HEK293 (cell line): Measurements from ENCODE around the gene SLC6A14.

Experiments
- GLIS1 ChIP-seq: fragments of 450-650 bp; formaldehyde crosslinking; IDR thresholded peaks from 2 replicates; pipeline ENCODE4 v1.5.1; 2016; ENCODE audit warnings: missing biosample characterization, missing genetic modification characterization
- TCF7L2 ChIP-seq: IDR thresholded peaks from 2 replicates; pipeline ENCODE4 v1.6.1; 2011; ENCODE audit warnings: low read depth, mild to moderate bottlenecking, inconsistent platforms, low read length, moderate library complexity, borderline replicate concordance
- TRIM28 ChIP-seq: IDR thresholded peaks from 2 replicates; pipeline ENCODE4 v1.6.1; 2011; ENCODE audit warnings: low read length, control low read depth, borderline replicate concordance
- ZBTB20 ChIP-seq: fragments of 450-650 bp; formaldehyde crosslinking; IDR thresholded peaks from 2 replicates; pipeline ENCODE4 v1.5.1; 2016; ENCODE audit warnings: missing biosample characterization, missing genetic modification characterization
- ZBTB21 ChIP-seq: fragments of 450-650 bp; formaldehyde crosslinking; IDR thresholded peaks from 2 replicates; pipeline ENCODE4 v1.5.1; 2017; ENCODE audit warnings: missing biosample characterization, missing genetic modification characterization
- ZNF23 ChIP-seq: fragments of 450-650 bp; formaldehyde crosslinking; IDR thresholded peaks from 2 replicates; pipeline ENCODE4 v1.5.1; 2016; ENCODE audit warnings: missing biosample characterization, missing genetic modification characterization, borderline replicate concordance
- ZNF341 ChIP-seq: fragments of 450-650 bp; formaldehyde crosslinking; IDR thresholded peaks from 2 replicates; pipeline ENCODE4; 2016; ENCODE audit warnings: low read depth, missing biosample characterization, missing genetic modification characterization
- ZNF585B ChIP-seq: fragments of 450-650 bp; formaldehyde crosslinking; IDR thresholded peaks from 2 replicates; pipeline ENCODE4 v1.5.1; 2016; ENCODE audit warnings: missing biosample characterization, missing genetic modification characterization
- ZNF629 ChIP-seq: fragments of 450-650 bp; formaldehyde crosslinking; IDR thresholded peaks from 2 replicates; pipeline ENCODE4 v1.5.1; 2017; ENCODE audit warnings: missing biosample characterization, missing genetic modification characterization
- ZNF830 ChIP-seq: fragments of 450-650 bp; IDR thresholded peaks from 2 replicates; pipeline ENCODE4 v1.5.0; 2018; ENCODE audit warnings: missing biosample characterization, missing genetic modification characterization, low read depth, mild to moderate bottlenecking, moderate library complexity
- TF ChIP-seq, protein P1 (sequence below): fragments of 450-650 bp; formaldehyde crosslinking; IDR thresholded peaks from 2 replicates; pipeline ENCODE4 v1.5.1; 2016; ENCODE audit warnings: missing biosample characterization, missing genetic modification characterization
- TF ChIP-seq, protein P2 (sequence below): fragments of 450-650 bp; formaldehyde crosslinking; IDR thresholded peaks from 2 replicates; pipeline ENCODE4 v1.5.1; 2016; ENCODE audit warnings: missing biosample characterization, missing genetic modification characterization
- TF ChIP-seq, protein P3 (sequence below): fragments of 450-650 bp; formaldehyde crosslinking; IDR thresholded peaks from 2 replicates; pipeline ENCODE4 v1.5.1; 2016; ENCODE audit warnings: missing biosample characterization, missing genetic modification characterization

DNA sequence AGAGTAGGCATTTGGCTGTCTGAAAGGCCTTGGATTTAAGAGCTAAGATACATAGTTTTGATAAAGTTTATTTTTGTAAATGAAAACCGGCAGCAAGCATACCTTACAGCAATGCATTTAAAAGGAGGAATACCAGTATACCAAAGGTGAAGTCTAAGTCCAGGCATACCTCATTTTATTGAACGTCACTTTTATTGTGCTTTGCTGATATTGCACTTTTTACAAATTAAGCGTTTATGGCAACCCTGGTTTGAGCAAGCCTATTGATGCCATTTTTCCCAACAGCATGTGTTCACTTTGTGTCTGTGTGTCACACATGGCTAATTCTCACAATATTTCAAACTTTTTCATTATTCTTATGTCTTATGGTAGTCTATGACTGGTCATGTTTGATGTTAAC is 8.4 kb upstream of the SLC6A14 start:
- TF ChIP-seq TRIM28 (no peak), ZNF629 (tag by site-specific recombination) (no peak), ZNF585B (no peak), TCF7L2 (no peak), ZNF23 (tag by site-specific recombination) (no peak), ZBTB20 (tag by site-specific recombination) (no peak), ZBTB21 (tag by site-specific recombination) (no peak), ZNF341 (tag by site-specific recombination) (no peak), GLIS1 (tag by site-specific recombination) (no peak), ZNF830 (no peak)
- TF ChIP-seq, protein P1, sequence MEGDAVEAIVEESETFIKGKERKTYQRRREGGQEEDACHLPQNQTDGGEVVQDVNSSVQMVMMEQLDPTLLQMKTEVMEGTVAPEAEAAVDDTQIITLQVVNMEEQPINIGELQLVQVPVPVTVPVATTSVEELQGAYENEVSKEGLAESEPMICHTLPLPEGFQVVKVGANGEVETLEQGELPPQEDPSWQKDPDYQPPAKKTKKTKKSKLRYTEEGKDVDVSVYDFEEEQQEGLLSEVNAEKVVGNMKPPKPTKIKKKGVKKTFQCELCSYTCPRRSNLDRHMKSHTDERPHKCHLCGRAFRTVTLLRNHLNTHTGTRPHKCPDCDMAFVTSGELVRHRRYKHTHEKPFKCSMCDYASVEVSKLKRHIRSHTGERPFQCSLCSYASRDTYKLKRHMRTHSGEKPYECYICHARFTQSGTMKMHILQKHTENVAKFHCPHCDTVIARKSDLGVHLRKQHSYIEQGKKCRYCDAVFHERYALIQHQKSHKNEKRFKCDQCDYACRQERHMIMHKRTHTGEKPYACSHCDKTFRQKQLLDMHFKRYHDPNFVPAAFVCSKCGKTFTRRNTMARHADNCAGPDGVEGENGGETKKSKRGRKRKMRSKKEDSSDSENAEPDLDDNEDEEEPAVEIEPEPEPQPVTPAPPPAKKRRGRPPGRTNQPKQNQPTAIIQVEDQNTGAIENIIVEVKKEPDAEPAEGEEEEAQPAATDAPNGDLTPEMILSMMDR (tag by site-specific recombination), result no peak
- TF ChIP-seq, protein P2, sequence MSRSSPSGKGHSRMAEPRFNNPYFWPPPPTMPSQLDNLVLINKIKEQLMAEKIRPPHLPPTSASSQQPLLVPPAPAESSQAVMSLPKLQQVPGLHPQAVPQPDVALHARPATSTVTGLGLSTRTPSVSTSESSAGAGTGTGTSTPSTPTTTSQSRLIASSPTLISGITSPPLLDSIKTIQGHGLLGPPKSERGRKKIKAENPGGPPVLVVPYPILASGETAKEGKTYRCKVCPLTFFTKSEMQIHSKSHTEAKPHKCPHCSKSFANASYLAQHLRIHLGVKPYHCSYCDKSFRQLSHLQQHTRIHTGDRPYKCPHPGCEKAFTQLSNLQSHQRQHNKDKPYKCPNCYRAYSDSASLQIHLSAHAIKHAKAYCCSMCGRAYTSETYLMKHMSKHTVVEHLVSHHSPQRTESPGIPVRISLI (tag by site-specific recombination), result no peak
- TF ChIP-seq, protein P3, sequence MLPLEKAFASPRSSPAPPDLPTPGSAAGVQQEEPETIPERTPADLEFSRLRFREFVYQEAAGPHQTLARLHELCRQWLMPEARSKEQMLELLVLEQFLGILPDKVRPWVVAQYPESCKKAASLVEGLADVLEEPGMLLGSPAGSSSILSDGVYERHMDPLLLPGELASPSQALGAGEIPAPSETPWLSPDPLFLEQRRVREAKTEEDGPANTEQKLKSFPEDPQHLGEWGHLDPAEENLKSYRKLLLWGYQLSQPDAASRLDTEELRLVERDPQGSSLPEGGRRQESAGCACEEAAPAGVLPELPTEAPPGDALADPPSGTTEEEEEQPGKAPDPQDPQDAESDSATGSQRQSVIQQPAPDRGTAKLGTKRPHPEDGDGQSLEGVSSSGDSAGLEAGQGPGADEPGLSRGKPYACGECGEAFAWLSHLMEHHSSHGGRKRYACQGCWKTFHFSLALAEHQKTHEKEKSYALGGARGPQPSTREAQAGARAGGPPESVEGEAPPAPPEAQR (tag by site-specific recombination), result no peak
